HG02970 (cell line): ENCODE data around the gene EIF2S3B.
"Not testable (repeated sequence)": the region's sequence is repeated elsewhere in the genome, so short reads cannot be mapped to it uniquely, and the experiment has no call there.

Experiments
- ATAC-seq: cut with Tn5 transposase; IDR thresholded peaks from one replicate; pipeline ENCODE4 v1.9.1; 2021; ENCODE audit warnings: mild to moderate bottlenecking, moderate library complexity, moderate number of reproducible peaks; ENCODE audit not compliant: unreplicated experiment, low FRiP score

Gene EIF2S3B

GRCh38 chr12:10505620-10506019 is at the start of gene EIF2S3B:
Gene EIF2S3B (plus strand): TSS chr12:10505890. CDS start chr12:10505903, 13 bp downstream.
- no peak for ATAC-seq

- ATAC-seq = no peak
Measured at GRCh38 chr12:10456856-10457255, 48.8 kb upstream of the EIF2S3B start.

GRCh38 chr12:10457760-10458159 is 47.9 kb upstream of the EIF2S3B start:
- no peak for ATAC-seq

- ATAC-seq = no peak
Measured at GRCh38 chr12:10466311-10466710, 39.4 kb upstream of the EIF2S3B start.

- no peak for ATAC-seq
Measured at GRCh38 chr12:10469701-10470100, 36.0 kb upstream of the EIF2S3B start.

GRCh38 chr12:10472808-10473207 is 32.9 kb upstream of the EIF2S3B start:
- not testable (repeated sequence) for ATAC-seq

- not testable (repeated sequence) for ATAC-seq
Measured at GRCh38 chr12:10481901-10482300, 23.8 kb upstream of the EIF2S3B start.

GRCh38 chr12:10487328-10487727 is 18.4 kb upstream of the EIF2S3B start:
- ATAC-seq = not testable (repeated sequence)

GRCh38 chr12:10491766-10492165 is 13.9 kb upstream of the EIF2S3B start:
- ATAC-seq = no peak

- no peak for ATAC-seq
Measured at GRCh38 chr12:10497602-10498001, 8.1 kb upstream of the EIF2S3B start.

- no peak for ATAC-seq
Measured at GRCh38 chr12:10498042-10498441, 7.6 kb upstream of the EIF2S3B start.

- ATAC-seq = no peak
Measured at GRCh38 chr12:10501030-10501429, 4.7 kb upstream of the EIF2S3B start.

GRCh38 chr12:10503460-10503859 is 2.2 kb upstream of the EIF2S3B start:
- no peak for ATAC-seq

GRCh38 chr12:10511756-10512355 is 6.2 kb downstream of the EIF2S3B start:
- no peak for ATAC-seq

- no peak for ATAC-seq
Measured at GRCh38 chr12:10512798-10513197, 7.1 kb downstream of the EIF2S3B start.

GRCh38 chr12:10521555-10521954 is 15.9 kb downstream of the EIF2S3B start:
- no peak for ATAC-seq

GRCh38 chr12:10528174-10528953 is 22.7 kb downstream of the EIF2S3B start:
- ATAC-seq = no peak

- ATAC-seq = no peak
Measured at GRCh38 chr12:10529603-10530002, 23.9 kb downstream of the EIF2S3B start.

- ATAC-seq = no peak
Measured at GRCh38 chr12:10537721-10538120, 32.0 kb downstream of the EIF2S3B start.

- peak; percentile 81 for ATAC-seq
Measured at GRCh38 chr12:10540776-10541205, 35.1 kb downstream of the EIF2S3B start.

GRCh38 chr12:10543499-10543898 is 37.8 kb downstream of the EIF2S3B start:
- no peak for ATAC-seq

- no peak for ATAC-seq
Measured at GRCh38 chr12:10551375-10551774, 45.7 kb downstream of the EIF2S3B start.
